NOMO-1 treated with DMSO at 0.1 percent for 48 hours (cell line): ENCODE data around the gene SULT2B1.

Source experiments
- DNase-seq: peaks from one replicate; lab custom pipeline; 2025; ENCODE audit not compliant: unreplicated experiment; lab: John Stamatoyannopoulos, UW

The SULT2B1 gene

GRCh38 chr19:48633148-48634035, 81.4 kb downstream of the SULT2B1 start:
- no peak for DNase-seq

GRCh38 chr19:48634036-48634342, 82.0 kb downstream of the SULT2B1 start:
- DNase-seq = no peak

GRCh38 chr19:48634424-48635262, 82.7 kb downstream of the SULT2B1 start:
- peak; percentile 95 for DNase-seq

- DNase-seq = peak; percentile 22
Observed at GRCh38 chr19:48635263-48635965, 83.4 kb downstream of the SULT2B1 start.

GRCh38 chr19:48635966-48636858, 84.2 kb downstream of the SULT2B1 start:
- no peak for DNase-seq

- no peak for DNase-seq
Observed at GRCh38 chr19:48636859-48637448, 85.0 kb downstream of the SULT2B1 start, which contains the start of gene DBP. Gene DBP, minus strand, starts transcription at chr19:48637379. Its CDS starts 385 bp downstream, at chr19:48636994.

GRCh38 chr19:48637449-48637947, 85.5 kb downstream of the SULT2B1 start:
- DNase-seq = peak; percentile 100

GRCh38 chr19:48637948-48638830, 86.2 kb downstream of the SULT2B1 start:
- peak; percentile 84 for DNase-seq

GRCh38 chr19:48638831-48639381, 86.9 kb downstream of the SULT2B1 start:
- DNase-seq = no peak

- no peak for DNase-seq
Observed at GRCh38 chr19:48639483-48640375, 87.8 kb downstream of the SULT2B1 start.

GRCh38 chr19:48641850-48642249, 89.9 kb downstream of the SULT2B1 start:
- DNase-seq = no peak

GRCh38 chr19:48642862-48643261, 90.9 kb downstream of the SULT2B1 start:
- DNase-seq = no peak

GRCh38 chr19:48644355-48644754, 92.4 kb downstream of the SULT2B1 start:
- DNase-seq = no peak

GRCh38 chr19:48644839-48645619, 93.1 kb downstream of the SULT2B1 start:
- DNase-seq = peak; percentile 67

- no peak for DNase-seq
Observed at GRCh38 chr19:48645620-48646000, 93.6 kb downstream of the SULT2B1 start.

- DNase-seq = peak; percentile 86
Observed at GRCh38 chr19:48646001-48646721, 94.2 kb downstream of the SULT2B1 start, which contains the start of gene CA11. Gene CA11, minus strand, starts transcription at chr19:48646187. Its CDS starts 555 bp downstream, at chr19:48645632.
